ENCODE results near the gene FLOT1. TPM values are rescaled to one million over a fixed set of nuclear protein-coding genes. Genes with fewer than 3 reads are reported as not detected.

Gene FLOT1
- total and polyA plus RNA-seq, 9 of the 15 experiments (the other 6 are each of a cell fraction or from before 2014, with no cell fraction given) = 11.7 to 149 (median 118) TPM

DNA sequence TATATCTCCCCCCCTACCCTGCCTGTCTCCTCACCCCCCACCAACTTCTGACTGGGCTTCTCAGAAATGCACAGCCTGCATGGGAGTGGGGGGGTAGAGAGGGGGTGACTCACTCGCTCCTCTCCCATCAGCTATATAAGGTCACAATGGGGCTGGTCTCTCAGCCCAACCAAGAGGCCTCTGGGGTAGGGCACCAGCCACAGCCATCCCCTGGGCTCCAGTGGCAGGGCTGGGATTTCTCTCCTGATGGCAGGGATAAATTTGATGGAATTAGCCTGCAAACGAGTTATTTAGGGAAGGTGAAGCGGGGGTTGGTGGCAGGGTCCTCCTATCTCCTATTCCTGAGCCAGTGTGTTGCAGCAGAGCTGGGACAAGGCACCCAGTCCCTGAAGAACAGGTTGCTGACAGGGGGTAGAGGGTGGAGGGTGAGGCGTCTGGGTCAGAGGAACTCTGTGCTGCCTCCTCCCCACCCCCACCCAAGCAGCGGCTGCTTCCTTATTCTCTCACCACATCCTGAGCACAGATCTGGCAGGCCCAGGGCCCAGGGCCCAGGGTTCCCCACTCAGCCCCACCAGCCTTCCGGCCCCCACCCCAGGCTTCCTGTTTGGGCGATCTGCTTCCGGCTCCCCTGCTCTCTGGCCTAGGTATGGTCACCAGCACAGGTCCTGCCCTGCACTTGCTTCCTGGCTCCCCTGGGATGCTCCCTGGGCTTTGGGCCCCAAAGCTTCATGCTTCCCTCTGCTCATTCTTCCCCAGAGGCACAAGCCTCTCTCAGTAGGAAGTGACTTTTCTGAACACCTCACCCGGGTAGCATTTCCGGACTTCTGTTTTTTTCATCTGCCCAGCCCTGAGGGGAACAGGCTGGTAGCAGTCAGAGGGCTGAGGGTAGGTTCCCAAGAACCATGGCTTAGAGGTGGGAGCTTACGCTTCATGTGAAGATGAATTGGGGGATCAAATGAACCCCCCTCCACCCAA is 60.1 kb downstream of the FLOT1 start (continued):
- TF ChIP-seq, protein P1, sequence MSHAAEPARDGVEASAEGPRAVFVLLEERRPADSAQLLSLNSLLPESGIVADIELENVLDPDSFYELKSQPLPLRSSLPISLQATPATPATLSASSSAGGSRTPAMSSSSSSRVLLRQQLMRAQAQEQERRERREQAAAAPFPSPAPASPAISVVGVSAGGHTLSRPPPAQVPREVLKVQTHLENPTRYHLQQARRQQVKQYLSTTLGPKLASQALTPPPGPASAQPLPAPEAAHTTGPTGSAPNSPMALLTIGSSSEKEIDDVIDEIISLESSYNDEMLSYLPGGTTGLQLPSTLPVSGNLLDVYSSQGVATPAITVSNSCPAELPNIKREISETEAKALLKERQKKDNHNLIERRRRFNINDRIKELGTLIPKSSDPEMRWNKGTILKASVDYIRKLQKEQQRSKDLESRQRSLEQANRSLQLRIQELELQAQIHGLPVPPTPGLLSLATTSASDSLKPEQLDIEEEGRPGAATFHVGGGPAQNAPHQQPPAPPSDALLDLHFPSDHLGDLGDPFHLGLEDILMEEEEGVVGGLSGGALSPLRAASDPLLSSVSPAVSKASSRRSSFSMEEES (CRISPR knock-in tag; IDR thresholded peaks at IDR 0.05) = no peak
- peak; percentile 44 for TF ChIP-seq PHF20 (IDR thresholded peaks at IDR 0.05; ENCODE audit: partially characterized antibody)
- 0 out of 2 replicates have a peak, but pooled peaks have one; percentile 25 for TF ChIP-seq HMG20B (CRISPR knock-in tag; IDR thresholded peaks at IDR 0.05)
- no peak for TF ChIP-seq ZNF584 (CRISPR knock-in tag; IDR thresholded peaks at IDR 0.05; ENCODE audit: low read depth)
- TF ChIP-seq RAD51 (IDR thresholded peaks at IDR 0.05; ENCODE audit: borderline replicate concordance, low read depth) = 0 out of 2 replicates have a peak, but pooled peaks have one; percentile 10
- TF ChIP-seq ERF (CRISPR knock-in tag; IDR thresholded peaks at IDR 0.05) = peak; percentile 91; the same call in 1 of the 2 replicates
- peak; percentile 42; the same call in 1 of the 2 replicates for TF ChIP-seq PHF8 (IDR thresholded peaks at IDR 0.05; ENCODE audit: borderline replicate concordance, low read length)
- TF ChIP-seq, protein P2, sequence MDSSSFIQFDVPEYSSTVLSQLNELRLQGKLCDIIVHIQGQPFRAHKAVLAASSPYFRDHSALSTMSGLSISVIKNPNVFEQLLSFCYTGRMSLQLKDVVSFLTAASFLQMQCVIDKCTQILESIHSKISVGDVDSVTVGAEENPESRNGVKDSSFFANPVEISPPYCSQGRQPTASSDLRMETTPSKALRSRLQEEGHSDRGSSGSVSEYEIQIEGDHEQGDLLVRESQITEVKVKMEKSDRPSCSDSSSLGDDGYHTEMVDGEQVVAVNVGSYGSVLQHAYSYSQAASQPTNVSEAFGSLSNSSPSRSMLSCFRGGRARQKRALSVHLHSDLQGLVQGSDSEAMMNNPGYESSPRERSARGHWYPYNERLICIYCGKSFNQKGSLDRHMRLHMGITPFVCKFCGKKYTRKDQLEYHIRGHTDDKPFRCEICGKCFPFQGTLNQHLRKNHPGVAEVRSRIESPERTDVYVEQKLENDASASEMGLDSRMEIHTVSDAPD (CRISPR knock-in tag; IDR thresholded peaks at IDR 0.05) = no peak
- 0 out of 2 replicates have a peak, but pooled peaks have one; percentile 37 for TF ChIP-seq TEAD2 (tag; IDR thresholded peaks at IDR 0.05)
- TF ChIP-seq NFRKB (IDR thresholded peaks at IDR 0.05; ENCODE audit: low read depth) = peak; percentile 30
- no peak for TF ChIP-seq XRCC3 (IDR thresholded peaks at IDR 0.05)
- no peak for TF ChIP-seq IRF2 (CRISPR knock-in tag; IDR thresholded peaks at IDR 0.05)
- TF ChIP-seq RBBP5 (IDR thresholded peaks at IDR 0.05; ENCODE audit: borderline replicate concordance, insufficient read depth, low read length, poor library complexity, severe bottlenecking) = peak; percentile 76
- TF ChIP-seq, protein P3, sequence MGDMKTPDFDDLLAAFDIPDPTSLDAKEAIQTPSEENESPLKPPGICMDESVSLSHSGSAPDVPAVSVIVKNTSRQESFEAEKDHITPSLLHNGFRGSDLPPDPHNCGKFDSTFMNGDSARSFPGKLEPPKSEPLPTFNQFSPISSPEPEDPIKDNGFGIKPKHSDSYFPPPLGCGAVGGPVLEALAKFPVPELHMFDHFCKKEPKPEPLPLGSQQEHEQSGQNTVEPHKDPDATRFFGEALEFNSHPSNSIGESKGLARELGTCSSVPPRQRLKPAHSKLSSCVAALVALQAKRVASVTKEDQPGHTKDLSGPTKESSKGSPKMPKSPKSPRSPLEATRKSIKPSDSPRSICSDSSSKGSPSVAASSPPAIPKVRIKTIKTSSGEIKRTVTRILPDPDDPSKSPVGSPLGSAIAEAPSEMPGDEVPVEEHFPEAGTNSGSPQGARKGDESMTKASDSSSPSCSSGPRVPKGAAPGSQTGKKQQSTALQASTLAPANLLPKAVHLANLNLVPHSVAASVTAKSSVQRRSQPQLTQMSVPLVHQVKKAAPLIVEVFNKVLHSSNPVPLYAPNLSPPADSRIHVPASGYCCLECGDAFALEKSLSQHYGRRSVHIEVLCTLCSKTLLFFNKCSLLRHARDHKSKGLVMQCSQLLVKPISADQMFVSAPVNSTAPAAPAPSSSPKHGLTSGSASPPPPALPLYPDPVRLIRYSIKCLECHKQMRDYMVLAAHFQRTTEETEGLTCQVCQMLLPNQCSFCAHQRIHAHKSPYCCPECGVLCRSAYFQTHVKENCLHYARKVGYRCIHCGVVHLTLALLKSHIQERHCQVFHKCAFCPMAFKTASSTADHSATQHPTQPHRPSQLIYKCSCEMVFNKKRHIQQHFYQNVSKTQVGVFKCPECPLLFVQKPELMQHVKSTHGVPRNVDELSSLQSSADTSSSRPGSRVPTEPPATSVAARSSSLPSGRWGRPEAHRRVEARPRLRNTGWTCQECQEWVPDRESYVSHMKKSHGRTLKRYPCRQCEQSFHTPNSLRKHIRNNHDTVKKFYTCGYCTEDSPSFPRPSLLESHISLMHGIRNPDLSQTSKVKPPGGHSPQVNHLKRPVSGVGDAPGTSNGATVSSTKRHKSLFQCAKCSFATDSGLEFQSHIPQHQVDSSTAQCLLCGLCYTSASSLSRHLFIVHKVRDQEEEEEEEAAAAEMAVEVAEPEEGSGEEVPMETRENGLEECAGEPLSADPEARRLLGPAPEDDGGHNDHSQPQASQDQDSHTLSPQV (IDR thresholded peaks at IDR 0.05) = no peak
- no peak; the same call in 1 of the 2 replicates for TF ChIP-seq CBFA2T3 (IDR thresholded peaks at IDR 0.05)
- TF ChIP-seq, protein P4, sequence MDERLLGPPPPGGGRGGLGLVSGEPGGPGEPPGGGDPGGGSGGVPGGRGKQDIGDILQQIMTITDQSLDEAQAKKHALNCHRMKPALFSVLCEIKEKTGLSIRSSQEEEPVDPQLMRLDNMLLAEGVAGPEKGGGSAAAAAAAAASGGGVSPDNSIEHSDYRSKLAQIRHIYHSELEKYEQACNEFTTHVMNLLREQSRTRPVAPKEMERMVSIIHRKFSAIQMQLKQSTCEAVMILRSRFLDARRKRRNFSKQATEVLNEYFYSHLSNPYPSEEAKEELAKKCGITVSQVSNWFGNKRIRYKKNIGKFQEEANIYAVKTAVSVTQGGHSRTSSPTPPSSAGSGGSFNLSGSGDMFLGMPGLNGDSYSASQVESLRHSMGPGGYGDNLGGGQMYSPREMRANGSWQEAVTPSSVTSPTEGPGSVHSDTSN (CRISPR knock-in tag; IDR thresholded peaks at IDR 0.05; ENCODE audit: low read depth) = no peak
- TF ChIP-seq, protein P4 (tag; conservative IDR thresholded peaks at IDR 0.05; ENCODE audit: low read depth) = no peak
